ENCODE measurements around the gene NCLN.
"Not testable (repeated sequence)": the region's sequence is repeated elsewhere in the genome, so short reads cannot be mapped to it uniquely, and the experiment has no call there.

NCLN gene

DNA sequence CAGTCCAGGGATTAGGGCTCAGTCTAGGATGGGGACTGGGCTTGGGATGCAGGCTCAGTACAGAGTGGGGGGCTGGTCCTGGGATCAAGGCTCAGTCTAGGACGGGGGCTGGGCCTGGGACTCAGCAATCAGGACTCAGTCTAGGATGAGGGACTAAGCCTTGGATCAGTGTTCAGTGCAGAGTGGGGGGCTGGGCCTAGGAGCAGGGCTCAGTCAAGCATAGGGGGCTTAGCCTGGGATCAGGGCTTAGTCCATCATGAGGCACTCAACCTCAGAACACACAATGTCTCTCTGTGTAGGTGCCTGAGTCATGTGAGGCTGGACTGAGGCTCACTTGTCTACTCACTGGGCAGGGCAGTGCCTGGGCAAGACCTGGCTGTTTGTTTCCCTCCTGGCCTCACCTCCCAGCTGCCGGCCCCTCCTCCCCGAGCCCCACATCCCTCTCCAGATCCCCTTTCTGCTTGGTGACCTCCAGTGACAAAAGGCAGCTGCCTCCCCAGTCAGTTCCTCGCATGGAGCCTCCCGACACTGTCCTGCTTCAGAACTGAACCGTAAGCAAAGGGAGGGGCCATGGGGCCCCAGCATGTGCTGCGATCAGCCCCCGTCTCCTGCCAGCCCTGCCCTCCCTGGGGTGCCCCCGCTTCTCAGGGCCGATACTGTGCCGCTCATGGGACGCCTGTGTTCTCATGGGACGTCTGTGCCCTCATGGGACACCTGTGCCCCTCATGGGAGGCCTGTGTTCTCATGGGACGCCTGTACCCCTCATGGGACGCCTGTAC is 13.6 kb upstream of the NCLN start:
- no peaks in the 10 kb centered on the region for H3K27me3 ChIP-seq (replicated peaks; ENCODE audit: control insufficient read depth, insufficient read depth, low read length, poor library complexity, severe bottlenecking)
- no peak overlapping the region for H3K4me3 ChIP-seq (ENCODE audit: insufficient read depth, low read depth, low read length, poor library complexity, severe bottlenecking)
- no peaks in the 10 kb centered on the region for H3K9me3 ChIP-seq (ENCODE audit: control insufficient read depth, low read length)
- no peaks in the 10 kb centered on the region for H3K36me3 ChIP-seq (ENCODE audit: control insufficient read depth, insufficient read depth, low read length)
- H3K4me1 ChIP-seq (ENCODE audit: control insufficient read depth, insufficient read depth, low read length, poor library complexity, severe bottlenecking) = peaks cover 9% of the 10 kb centered on the region
- no peak for DNase-seq
- no peak overlapping the region for H3K27ac ChIP-seq (ENCODE audit: insufficient read depth, low read length, poor library complexity, severe bottlenecking)

DNA sequence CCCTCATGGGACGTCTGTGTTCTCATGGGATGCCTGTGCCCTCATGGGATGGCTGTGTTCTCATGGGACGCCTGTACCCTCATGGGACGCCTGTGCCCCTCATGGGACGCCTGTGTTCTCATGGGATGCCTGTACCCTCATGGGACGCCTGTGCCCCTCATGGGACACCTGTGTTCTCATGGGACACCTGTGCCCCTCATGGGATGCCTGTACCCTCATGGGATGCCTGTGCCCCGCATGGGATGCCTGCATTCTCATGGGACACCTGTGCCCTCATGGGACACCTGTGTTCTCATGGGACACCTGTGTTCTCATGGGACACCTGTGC is 13.1 kb upstream of the NCLN start:
- H3K4me3 ChIP-seq (ENCODE audit: insufficient read depth, low read depth, low read length, poor library complexity, severe bottlenecking); H3K27ac ChIP-seq (ENCODE audit: insufficient read depth, low read length, poor library complexity, severe bottlenecking); H3K9me3 ChIP-seq (ENCODE audit: control insufficient read depth, low read length); H3K27me3 ChIP-seq (replicated peaks; ENCODE audit: control insufficient read depth, insufficient read depth, low read length, poor library complexity, severe bottlenecking); H3K36me3 ChIP-seq (ENCODE audit: control insufficient read depth, insufficient read depth, low read length); DNase-seq: not testable (repeated sequence)
- peaks cover 15% of the 10 kb centered on the region for H3K4me1 ChIP-seq (ENCODE audit: control insufficient read depth, insufficient read depth, low read length, poor library complexity, severe bottlenecking)

GRCh38 chr19:3175781-3176714 is 9.7 kb upstream of the NCLN start:
- Histone ChIP-seq H3K4me1 (ENCODE audit: control insufficient read depth, insufficient read depth, low read length, poor library complexity, severe bottlenecking) (peaks cover 15% of the 10 kb centered on the region), H3K27me3 (replicated peaks; ENCODE audit: control insufficient read depth, insufficient read depth, low read length, poor library complexity, severe bottlenecking) (no peaks in the 10 kb centered on the region), H3K36me3 (ENCODE audit: control insufficient read depth, insufficient read depth, low read length) (peaks cover 6% of the 10 kb centered on the region), H3K27ac (ENCODE audit: insufficient read depth, low read length, poor library complexity, severe bottlenecking) (peak overlapping the region; percentile 86), H3K4me3 (ENCODE audit: insufficient read depth, low read depth, low read length, poor library complexity, severe bottlenecking) (peak overlapping the region; percentile 31), H3K9me3 (ENCODE audit: control insufficient read depth, low read length) (no peaks in the 10 kb centered on the region)
- DNase-seq = peak; percentile 25 to 42 (median 29)

DNA sequence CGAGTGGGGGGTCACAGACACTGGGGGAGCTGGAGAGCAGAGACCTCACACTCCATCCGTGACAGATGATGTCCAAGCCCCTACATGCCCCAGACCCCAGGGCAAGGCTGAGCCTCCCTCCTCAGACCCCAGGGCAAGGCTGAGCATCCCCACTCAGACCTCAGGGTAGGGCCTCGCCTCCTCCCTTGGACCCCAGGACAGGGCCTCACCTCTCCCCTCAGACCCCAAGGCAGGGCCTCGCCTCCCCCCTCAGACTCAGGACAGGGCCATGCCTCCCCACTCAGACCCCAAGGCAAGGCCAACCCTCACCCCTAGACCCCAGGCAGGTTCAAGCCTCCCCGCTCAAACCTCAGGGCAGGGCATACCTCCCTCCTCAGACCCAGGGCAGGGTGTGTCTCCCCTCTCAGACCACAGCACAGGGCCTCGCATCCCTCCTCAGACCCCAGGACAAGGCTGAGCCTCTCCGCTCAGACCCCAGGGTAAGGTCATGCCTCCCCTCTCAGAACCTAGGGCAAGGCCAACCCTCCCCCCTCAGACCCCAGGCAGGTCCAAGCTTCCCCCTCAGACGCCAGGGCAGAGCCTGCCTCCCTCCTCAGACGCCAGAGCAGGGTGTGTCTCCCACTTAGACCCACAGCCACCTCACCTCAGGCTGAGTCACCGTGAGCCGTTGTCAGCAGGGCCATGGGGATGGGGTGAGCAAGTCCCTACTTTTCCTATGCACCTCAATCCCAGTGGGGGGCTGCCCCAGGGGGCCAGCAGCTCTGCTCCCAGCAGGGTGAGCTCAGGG is 8.8 kb upstream of the NCLN start:
- peak overlapping the region; percentile 31 for H3K4me3 ChIP-seq (ENCODE audit: insufficient read depth, low read depth, low read length, poor library complexity, severe bottlenecking)
- DNase-seq = peak; percentile 51 to 71 (median 64)
- peak overlapping the region; percentile 86 for H3K27ac ChIP-seq (ENCODE audit: insufficient read depth, low read length, poor library complexity, severe bottlenecking)
- peaks cover 8% of the 10 kb centered on the region for H3K36me3 ChIP-seq (ENCODE audit: control insufficient read depth, insufficient read depth, low read length)
- H3K4me1 ChIP-seq (ENCODE audit: control insufficient read depth, insufficient read depth, low read length, poor library complexity, severe bottlenecking) = peaks cover 19% of the 10 kb centered on the region
- H3K9me3 ChIP-seq (ENCODE audit: control insufficient read depth, low read length) = no peaks in the 10 kb centered on the region
- H3K27me3 ChIP-seq (replicated peaks; ENCODE audit: control insufficient read depth, insufficient read depth, low read length, poor library complexity, severe bottlenecking) = no peaks in the 10 kb centered on the region

DNA sequence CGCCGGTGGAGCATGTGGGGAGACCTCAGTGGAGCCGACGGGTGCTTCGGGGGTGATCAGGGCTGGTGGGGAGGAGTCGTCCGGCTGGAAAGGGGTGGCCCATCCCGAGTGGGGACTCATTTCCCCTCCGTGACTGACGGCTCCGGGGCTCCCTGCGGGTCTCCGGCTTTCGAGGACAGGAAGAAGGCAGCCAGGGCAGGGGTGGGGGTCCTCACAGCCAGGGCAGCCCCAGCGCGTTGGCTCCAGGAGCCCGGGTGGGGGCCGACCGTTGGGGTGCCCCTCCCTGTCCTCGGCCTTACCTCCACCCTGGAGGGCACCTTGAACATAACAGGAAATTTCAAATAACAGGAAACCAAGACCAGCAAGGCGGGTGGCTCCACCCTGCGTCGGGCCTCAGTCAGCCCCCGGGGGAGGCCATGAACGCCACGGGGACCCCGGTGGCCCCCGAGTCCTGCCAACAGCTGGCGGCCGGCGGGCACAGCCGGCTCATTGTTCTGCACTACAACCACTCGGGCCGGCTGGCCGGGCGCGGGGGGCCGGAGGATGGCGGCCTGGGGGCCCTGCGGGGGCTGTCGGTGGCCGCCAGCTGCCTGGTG is 7.3 kb upstream of the NCLN start, which contains the start of gene S1PR4:
Gene S1PR4, plus strand, starts transcription at position 393 of the 596 bp plus-strand sequence. Its CDS starts 24 bp downstream, at position 417.
- H3K27ac ChIP-seq (ENCODE audit: insufficient read depth, low read length, poor library complexity, severe bottlenecking) = peak within 1 kb of the TSS; percentile 86
- peak; percentile 39 to 62 (median 61) for DNase-seq
- peak within 1 kb of the TSS; percentile 96 for H3K4me3 ChIP-seq (ENCODE audit: insufficient read depth, low read depth, low read length, poor library complexity, severe bottlenecking)

DNA sequence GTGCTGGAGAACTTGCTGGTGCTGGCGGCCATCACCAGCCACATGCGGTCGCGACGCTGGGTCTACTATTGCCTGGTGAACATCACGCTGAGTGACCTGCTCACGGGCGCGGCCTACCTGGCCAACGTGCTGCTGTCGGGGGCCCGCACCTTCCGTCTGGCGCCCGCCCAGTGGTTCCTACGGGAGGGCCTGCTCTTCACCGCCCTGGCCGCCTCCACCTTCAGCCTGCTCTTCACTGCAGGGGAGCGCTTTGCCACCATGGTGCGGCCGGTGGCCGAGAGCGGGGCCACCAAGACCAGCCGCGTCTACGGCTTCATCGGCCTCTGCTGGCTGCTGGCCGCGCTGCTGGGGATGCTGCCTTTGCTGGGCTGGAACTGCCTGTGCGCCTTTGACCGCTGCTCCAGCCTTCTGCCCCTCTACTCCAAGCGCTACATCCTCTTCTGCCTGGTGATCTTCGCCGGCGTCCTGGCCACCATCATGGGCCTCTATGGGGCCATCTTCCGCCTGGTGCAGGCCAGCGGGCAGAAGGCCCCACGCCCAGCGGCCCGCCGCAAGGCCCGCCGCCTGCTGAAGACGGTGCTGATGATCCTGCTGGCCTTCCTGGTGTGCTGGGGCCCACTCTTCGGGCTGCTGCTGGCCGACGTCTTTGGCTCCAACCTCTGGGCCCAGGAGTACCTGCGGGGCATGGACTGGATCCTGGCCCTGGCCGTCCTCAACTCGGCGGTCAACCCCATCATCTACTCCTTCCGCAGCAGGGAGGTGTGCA is 6.6 kb upstream of the NCLN start:
- Histone ChIP-seq H3K4me1 (ENCODE audit: control insufficient read depth, insufficient read depth, low read length, poor library complexity, severe bottlenecking) (peaks cover 31% of the 10 kb centered on the region), H3K27ac (ENCODE audit: insufficient read depth, low read length, poor library complexity, severe bottlenecking) (peak overlapping the region; percentile 85), H3K27me3 (replicated peaks; ENCODE audit: control insufficient read depth, insufficient read depth, low read length, poor library complexity, severe bottlenecking) (no peaks in the 10 kb centered on the region), H3K4me3 (ENCODE audit: insufficient read depth, low read depth, low read length, poor library complexity, severe bottlenecking) (peak overlapping the region; percentile 96), H3K36me3 (ENCODE audit: control insufficient read depth, insufficient read depth, low read length) (peaks cover 8% of the 10 kb centered on the region), H3K9me3 (ENCODE audit: control insufficient read depth, low read length) (no peaks in the 10 kb centered on the region)
- DNase-seq = no peak

More for the DNA sequence above, 7.3 kb upstream of the NCLN start, which contains the start of gene S1PR4:
- Histone ChIP-seq H3K9me3 (ENCODE audit: control insufficient read depth, low read length) (no peaks in the 10 kb centered on the region), H3K4me1 (ENCODE audit: control insufficient read depth, insufficient read depth, low read length, poor library complexity, severe bottlenecking) (peaks cover 29% of the 10 kb centered on the region), H3K27me3 (replicated peaks; ENCODE audit: control insufficient read depth, insufficient read depth, low read length, poor library complexity, severe bottlenecking) (no peaks in the 10 kb centered on the region), H3K36me3 (ENCODE audit: control insufficient read depth, insufficient read depth, low read length) (peaks cover 8% of the 10 kb centered on the region)

- peaks cover 38% of the 10 kb centered on the region for H3K4me1 ChIP-seq (ENCODE audit: control insufficient read depth, insufficient read depth, low read length, poor library complexity, severe bottlenecking)
- DNase-seq = no peak
- no peaks in the 10 kb centered on the region for H3K27me3 ChIP-seq (replicated peaks; ENCODE audit: control insufficient read depth, insufficient read depth, low read length, poor library complexity, severe bottlenecking)
- H3K27ac ChIP-seq (ENCODE audit: insufficient read depth, low read length, poor library complexity, severe bottlenecking) = peak overlapping the region; percentile 85
- peaks cover 8% of the 10 kb centered on the region for H3K36me3 ChIP-seq (ENCODE audit: control insufficient read depth, insufficient read depth, low read length)
- H3K4me3 ChIP-seq (ENCODE audit: insufficient read depth, low read depth, low read length, poor library complexity, severe bottlenecking) = peak overlapping the region; percentile 96
- H3K9me3 ChIP-seq (ENCODE audit: control insufficient read depth, low read length) = no peaks in the 10 kb centered on the region
Observed at GRCh38 chr19:3179739-3180293, 5.9 kb upstream of the NCLN start.

DNA sequence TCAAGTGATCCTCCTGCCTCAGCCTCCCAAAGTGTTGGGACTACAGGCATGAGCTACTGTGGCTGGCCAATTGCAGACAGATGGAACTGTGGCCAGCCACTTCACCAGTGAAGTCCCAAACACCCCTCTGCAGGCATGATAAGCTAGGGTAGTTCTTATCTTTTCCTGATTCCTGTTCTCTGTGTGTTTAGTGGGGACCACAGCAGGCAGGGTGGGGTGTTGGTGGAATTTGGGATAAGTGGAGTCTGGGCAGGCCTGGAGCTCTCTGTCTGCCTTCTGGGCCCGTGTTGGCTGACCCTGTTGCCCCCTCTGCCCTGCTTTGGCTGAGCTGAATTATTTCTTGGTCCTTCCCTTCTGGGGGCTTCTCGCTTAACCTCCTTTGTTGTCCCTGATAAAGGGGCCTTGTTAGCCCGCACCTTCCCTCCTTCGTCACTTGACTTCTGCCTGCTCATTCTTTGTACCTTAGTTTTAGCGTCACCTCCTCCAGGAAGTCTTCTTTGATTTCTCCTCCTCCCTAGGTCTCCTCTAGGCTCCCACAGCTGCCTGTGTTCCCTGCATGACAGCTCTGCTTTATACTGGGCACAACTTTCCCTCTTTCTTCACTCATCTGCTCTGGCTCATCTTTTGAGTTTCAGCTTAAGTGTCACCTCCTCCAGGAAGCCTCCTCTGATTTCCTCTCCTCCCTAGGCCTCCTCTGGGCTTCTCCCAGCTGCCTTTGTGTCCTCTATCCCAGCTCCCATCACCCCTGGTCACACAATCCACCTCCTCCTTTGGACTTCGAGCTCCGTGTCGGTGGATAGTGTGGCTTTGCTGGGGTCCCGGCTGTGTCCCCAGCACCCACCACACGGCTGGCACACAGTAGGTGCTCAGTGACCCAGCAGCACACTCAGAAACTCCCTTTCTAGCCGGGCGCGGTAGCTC is 1.7 kb upstream of the NCLN start:
- peaks cover 57% of the 10 kb centered on the region for H3K4me1 ChIP-seq (ENCODE audit: control insufficient read depth, insufficient read depth, low read length, poor library complexity, severe bottlenecking)
- H3K27me3 ChIP-seq (replicated peaks; ENCODE audit: control insufficient read depth, insufficient read depth, low read length, poor library complexity, severe bottlenecking) = no peaks in the 10 kb centered on the region
- no peak for DNase-seq
- H3K27ac ChIP-seq (ENCODE audit: insufficient read depth, low read length, poor library complexity, severe bottlenecking) = no peak overlapping the region
- no peaks in the 10 kb centered on the region for H3K9me3 ChIP-seq (ENCODE audit: control insufficient read depth, low read length)
- no peak overlapping the region for H3K4me3 ChIP-seq (ENCODE audit: insufficient read depth, low read depth, low read length, poor library complexity, severe bottlenecking)
- H3K36me3 ChIP-seq (ENCODE audit: control insufficient read depth, insufficient read depth, low read length) = peaks cover 8% of the 10 kb centered on the region
